Measurements from ENCODE around the gene NREP.

The NREP gene

GRCh38 chr5:111779922-111780292 is 22.9 kb upstream of the NREP start:
- H3K4me3 ChIP-seq (replicated peaks; ENCODE audit: low read depth, low read length), result no peak overlapping the region
- no peak for TF ChIP-seq CTCF (IDR thresholded peaks at IDR 0.05; ENCODE audit: low read length, missing control alignments)
- peak; percentile 44 for DNase-seq (ENCODE audit: low read depth)

GRCh38 chr5:111779260-111779921 is 22.4 kb upstream of the NREP start:
- no peak for TF ChIP-seq CTCF (IDR thresholded peaks at IDR 0.05; ENCODE audit: low read length, missing control alignments)

GRCh38 chr5:111776913-111777781 is 20.2 kb upstream of the NREP start:
- no peak overlapping the region for H3K4me3 ChIP-seq (replicated peaks; ENCODE audit: low read depth, low read length)
- no peak for DNase-seq (ENCODE audit: low read depth)
- TF ChIP-seq CTCF (IDR thresholded peaks at IDR 0.05; ENCODE audit: low read length, missing control alignments), result no peak

More at GRCh38 chr5:111779260-111779921, 22.4 kb upstream of the NREP start:
- no peak overlapping the region for H3K4me3 ChIP-seq (replicated peaks; ENCODE audit: low read depth, low read length)
- DNase-seq (ENCODE audit: low read depth), result no peak

- no peak for TF ChIP-seq CTCF (IDR thresholded peaks at IDR 0.05; ENCODE audit: low read length, missing control alignments)
- no peak overlapping the region for H3K4me3 ChIP-seq (replicated peaks; ENCODE audit: low read depth, low read length)
- DNase-seq (ENCODE audit: low read depth), result peak; percentile 54
Measured at GRCh38 chr5:111775224-111775623, 18.2 kb upstream of the NREP start.

- TF ChIP-seq CTCF (IDR thresholded peaks at IDR 0.05; ENCODE audit: low read length, missing control alignments), result no peak
- peak; percentile 78 for DNase-seq (ENCODE audit: low read depth)
- no peak overlapping the region for H3K4me3 ChIP-seq (replicated peaks; ENCODE audit: low read depth, low read length)
Measured at GRCh38 chr5:111774525-111774924, 17.5 kb upstream of the NREP start.

GRCh38 chr5:111772456-111773122 is 15.6 kb upstream of the NREP start:
- no peak for TF ChIP-seq CTCF (IDR thresholded peaks at IDR 0.05; ENCODE audit: low read length, missing control alignments)
- H3K4me3 ChIP-seq (replicated peaks; ENCODE audit: low read depth, low read length), result no peak overlapping the region
- no peak for DNase-seq (ENCODE audit: low read depth)
